Thoracic aorta (tissue), 2 donors: ENCODE data around the gene KLHDC7B. TPM values are rescaled to one million over a fixed set of nuclear protein-coding genes. Genes with fewer than 3 reads are reported as not detected.

Experiments
- ATAC-seq: fragments of 150-250 bp; one replicate; pipeline ENCODE4 v1.8.0; 2017; ENCODE audit warnings: low read depth; ENCODE audit not compliant: insufficient number of reproducible peaks, low FRiP score
- DNase-seq: peaks from one replicate; pipeline ENCODE4 v3.0.0-alpha.2; 2020; ENCODE audit warnings: low spot score
- H3K27ac ChIP-seq, 2 donors: fragments of 200-600 bp; sonication (generic); 1 replicate in 1 of 2; 2 replicates in 1 of 2; pipeline ENCODE4 v1.5.1; 2016; ENCODE audit warnings: mild to moderate bottlenecking in 2 of 2, moderate library complexity in 2 of 2
- H3K27me3 ChIP-seq: fragments of 200-600 bp; sonication (generic); replicated peaks from 2 replicates; pipeline ENCODE4 v1.6.0; 2016; ENCODE audit warnings: mild to moderate bottlenecking; ENCODE audit not compliant: insufficient read depth
- H3K36me3 ChIP-seq: fragments of 200-600 bp; sonication (generic); one replicate; pipeline ENCODE4 v1.5.1; 2016
- H3K4me1 ChIP-seq, 2 donors: fragments of 200-600 bp; sonication (generic); 1 replicate in 1 of 2; 2 replicates in 1 of 2; pipeline versions ENCODE4 v1.5.1 to v1.6.0; 2016; ENCODE audit warnings: low read depth in 2 of 2, mild to moderate bottlenecking in 1 of 2; ENCODE audit not compliant: control insufficient read depth in 1 of 2
- H3K4me3 ChIP-seq: fragments of 200-600 bp; sonication (generic); 2 replicates; pipeline ENCODE4 v1.5.1; 2016; ENCODE audit warnings: mild to moderate bottlenecking
- H3K9me3 ChIP-seq: fragments of 200-600 bp; sonication (generic); 2 replicates; pipeline ENCODE4 v1.5.1; 2016
- total RNA-seq, 2 donors: library from RNA; depleted of rRNA; stranded (reverse); fragments of >200 nt; gene quantifications; one replicate each; pipeline versions ENCODE4 v1.1.0 to v1.2.3, GENCODE V29; 2016
- TF ChIP-seq, protein P1 (sequence below): fragments of 200-600 bp; sonication (generic); IDR thresholded peaks from one replicate; pipeline ENCODE4 v1.5.1; 2019; ENCODE audit warnings: antibody characterized with exemption

Gene KLHDC7B
- total RNA-seq, 2 donors from 2014 or later = not detected

DNA sequence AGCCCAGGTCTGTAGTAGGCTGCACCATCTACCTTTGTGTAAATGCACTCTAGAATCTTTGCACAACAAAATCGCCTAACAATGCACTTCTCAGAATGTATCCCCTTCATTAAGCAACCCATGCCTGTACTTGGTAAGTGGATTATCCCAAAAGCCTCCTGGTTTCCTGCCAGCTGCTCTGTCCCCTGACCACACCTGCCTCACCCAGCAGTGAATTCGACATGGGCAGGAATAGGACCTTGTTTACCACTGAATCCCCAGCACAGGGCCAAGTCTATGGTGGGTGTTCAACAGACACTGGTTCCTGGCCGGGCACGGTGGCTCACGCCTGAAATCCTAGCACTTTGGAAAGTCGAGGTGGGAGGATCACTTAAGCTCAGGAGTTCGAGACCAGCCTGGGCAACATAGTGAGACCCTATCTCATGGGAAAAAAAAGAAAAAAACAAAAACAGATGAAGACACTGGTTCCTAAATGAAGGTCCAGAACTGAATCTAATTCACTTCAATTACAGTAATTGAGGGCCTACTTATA, 22.1 kb downstream of the KLHDC7B start:
- Histone ChIP-seq H3K27me3 (no peaks in the 10 kb centered on the region), H3K27ac (no peak overlapping the region), H3K9me3 (no peaks in the 10 kb centered on the region), H3K36me3 (no peaks in the 10 kb centered on the region), H3K4me3 (no peak overlapping the region), H3K4me1 (peaks cover 9 to 13% of the 10 kb centered on the region in 2 donors)
- DNase-seq (no peak), ATAC-seq (no peak)
- TF ChIP-seq, protein P1, sequence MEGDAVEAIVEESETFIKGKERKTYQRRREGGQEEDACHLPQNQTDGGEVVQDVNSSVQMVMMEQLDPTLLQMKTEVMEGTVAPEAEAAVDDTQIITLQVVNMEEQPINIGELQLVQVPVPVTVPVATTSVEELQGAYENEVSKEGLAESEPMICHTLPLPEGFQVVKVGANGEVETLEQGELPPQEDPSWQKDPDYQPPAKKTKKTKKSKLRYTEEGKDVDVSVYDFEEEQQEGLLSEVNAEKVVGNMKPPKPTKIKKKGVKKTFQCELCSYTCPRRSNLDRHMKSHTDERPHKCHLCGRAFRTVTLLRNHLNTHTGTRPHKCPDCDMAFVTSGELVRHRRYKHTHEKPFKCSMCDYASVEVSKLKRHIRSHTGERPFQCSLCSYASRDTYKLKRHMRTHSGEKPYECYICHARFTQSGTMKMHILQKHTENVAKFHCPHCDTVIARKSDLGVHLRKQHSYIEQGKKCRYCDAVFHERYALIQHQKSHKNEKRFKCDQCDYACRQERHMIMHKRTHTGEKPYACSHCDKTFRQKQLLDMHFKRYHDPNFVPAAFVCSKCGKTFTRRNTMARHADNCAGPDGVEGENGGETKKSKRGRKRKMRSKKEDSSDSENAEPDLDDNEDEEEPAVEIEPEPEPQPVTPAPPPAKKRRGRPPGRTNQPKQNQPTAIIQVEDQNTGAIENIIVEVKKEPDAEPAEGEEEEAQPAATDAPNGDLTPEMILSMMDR = no peak

DNA sequence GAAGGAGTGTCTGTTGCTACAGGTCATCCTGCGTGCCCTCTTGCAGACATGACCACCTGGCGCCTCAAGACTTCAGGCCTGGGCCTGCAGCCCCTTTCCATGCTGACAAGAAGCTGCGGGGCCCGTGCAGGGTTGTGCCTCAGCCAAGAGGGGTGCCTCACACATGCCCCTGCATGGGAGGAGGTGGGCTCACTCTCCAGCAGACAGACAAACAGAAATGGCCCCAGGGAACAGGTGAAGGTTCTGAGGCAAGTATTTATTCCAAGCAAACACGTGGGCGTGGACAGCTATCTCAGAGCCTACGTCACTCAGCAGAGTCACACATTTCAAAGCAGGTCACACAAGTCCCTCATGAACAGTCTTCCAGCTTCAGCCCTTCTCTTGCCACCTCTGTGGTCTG, 22.9 kb downstream of the KLHDC7B start:
- ATAC-seq (no peak), DNase-seq (no peak)
- Histone ChIP-seq H3K27me3 (no peaks in the 10 kb centered on the region), H3K4me1 (peaks cover 4 to 6% of the 10 kb centered on the region in 2 donors), H3K27ac (no peak overlapping the region), H3K9me3 (no peaks in the 10 kb centered on the region), H3K36me3 (no peaks in the 10 kb centered on the region), H3K4me3 (no peak overlapping the region)
- TF ChIP-seq, protein P1 = no peak

GRCh38 chr22:50569041-50569459, 23.4 kb downstream of the KLHDC7B start:
- ATAC-seq (no peak), DNase-seq (no peak)
- Histone ChIP-seq H3K4me1 (peaks cover 0 to 2% of the 10 kb centered on the region in 2 donors), H3K36me3 (no peaks in the 10 kb centered on the region), H3K4me3 (no peak overlapping the region), H3K27me3 (no peaks in the 10 kb centered on the region), H3K27ac (no peak overlapping the region), H3K9me3 (no peaks in the 10 kb centered on the region)
- TF ChIP-seq, protein P1 = no peak

DNA sequence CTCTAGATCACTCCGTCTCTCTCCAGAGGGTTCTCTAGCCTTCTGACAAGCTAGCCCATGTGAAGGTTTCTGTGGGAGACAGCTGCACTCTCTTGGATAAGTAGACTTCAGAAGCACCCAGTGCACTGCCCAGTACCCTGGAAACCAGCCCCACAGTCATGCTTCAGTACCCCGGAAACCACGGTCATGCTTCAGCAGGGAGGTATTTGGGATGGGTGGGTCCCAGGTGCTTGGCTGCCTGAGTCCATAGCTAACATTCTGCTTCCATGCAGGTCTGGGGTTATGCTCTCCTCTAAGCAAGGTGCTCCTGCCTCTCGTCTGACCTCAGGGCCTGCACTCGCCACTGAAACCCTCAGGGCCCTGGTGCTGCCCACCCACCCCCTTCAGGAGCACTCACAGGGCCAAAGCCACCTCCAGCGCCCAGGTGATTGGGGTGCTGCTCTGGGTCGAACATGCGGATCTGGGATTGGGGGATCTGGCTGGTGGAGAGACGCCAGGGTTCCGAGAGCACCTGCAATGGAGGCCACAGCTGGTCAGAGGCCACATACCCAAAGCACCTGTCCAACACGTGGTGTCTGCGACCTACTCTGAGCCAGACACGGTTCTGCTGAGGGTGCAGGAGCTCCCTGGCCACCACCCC, 24.3 kb downstream of the KLHDC7B start:
- Histone ChIP-seq H3K9me3 (no peaks in the 10 kb centered on the region), H3K4me1 (no peaks in the 10 kb centered on the region), H3K27ac (no peak overlapping the region), H3K4me3 (no peak overlapping the region), H3K36me3 (no peaks in the 10 kb centered on the region), H3K27me3 (no peaks in the 10 kb centered on the region)
- no peak for ATAC-seq
- TF ChIP-seq, protein P1 = no peak
- DNase-seq = no peak

DNA sequence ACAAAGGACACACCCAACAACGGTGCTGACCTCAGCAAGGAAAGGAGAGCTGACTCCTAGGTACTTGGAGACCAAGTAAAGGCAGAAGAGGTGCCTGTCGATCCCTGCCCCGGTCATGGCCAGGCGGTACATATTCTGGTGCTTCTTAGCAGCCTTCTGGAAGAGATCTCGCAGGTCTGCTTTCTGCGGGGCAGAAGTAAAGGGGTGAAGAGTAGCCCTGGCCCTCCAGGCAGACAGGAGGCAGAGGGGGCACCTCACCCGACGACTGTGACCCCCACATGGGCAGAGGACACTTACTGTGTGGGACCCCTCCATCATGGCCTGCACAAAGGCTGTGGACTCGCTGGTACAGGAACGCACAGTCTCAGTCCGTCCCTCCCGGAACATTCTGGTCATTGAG, 25.2 kb downstream of the KLHDC7B start:
- Histone ChIP-seq H3K9me3 (no peaks in the 10 kb centered on the region), H3K27me3 (no peaks in the 10 kb centered on the region), H3K4me1 (no peaks in the 10 kb centered on the region), H3K27ac (no peak overlapping the region), H3K4me3 (no peak overlapping the region), H3K36me3 (no peaks in the 10 kb centered on the region)
- DNase-seq (no peak), ATAC-seq (no peak)
- TF ChIP-seq, protein P1 = no peak
